ENCODE data around the gene FILIP1L. TPM values are rescaled to one million over a fixed set of nuclear protein-coding genes. Genes with fewer than 3 reads are reported as not detected.

FILIP1L gene
- total RNA-seq, 1 donor from 2014 or later, result 47.0 TPM

- Mint-ChIP-seq H3K27ac (ENCODE audit: unreplicated experiment) (peak overlapping the region; percentile 83), H3K4me1 (ENCODE audit: unreplicated experiment) (peaks cover 96% of the 10 kb centered on the region), H3K4me3 (ENCODE audit: unreplicated experiment) (no peak overlapping the region), H3K27me3 (ENCODE audit: unreplicated experiment) (no peaks in the 10 kb centered on the region), H3K36me3 (ENCODE audit: unreplicated experiment) (peaks cover 48% of the 10 kb centered on the region), H3K9me3 (ENCODE audit: unreplicated experiment) (no peaks in the 10 kb centered on the region)
- DNase-seq (ENCODE audit: extremely low spot score, unreplicated experiment), result no peak
- TF ChIP-seq, protein P1, sequence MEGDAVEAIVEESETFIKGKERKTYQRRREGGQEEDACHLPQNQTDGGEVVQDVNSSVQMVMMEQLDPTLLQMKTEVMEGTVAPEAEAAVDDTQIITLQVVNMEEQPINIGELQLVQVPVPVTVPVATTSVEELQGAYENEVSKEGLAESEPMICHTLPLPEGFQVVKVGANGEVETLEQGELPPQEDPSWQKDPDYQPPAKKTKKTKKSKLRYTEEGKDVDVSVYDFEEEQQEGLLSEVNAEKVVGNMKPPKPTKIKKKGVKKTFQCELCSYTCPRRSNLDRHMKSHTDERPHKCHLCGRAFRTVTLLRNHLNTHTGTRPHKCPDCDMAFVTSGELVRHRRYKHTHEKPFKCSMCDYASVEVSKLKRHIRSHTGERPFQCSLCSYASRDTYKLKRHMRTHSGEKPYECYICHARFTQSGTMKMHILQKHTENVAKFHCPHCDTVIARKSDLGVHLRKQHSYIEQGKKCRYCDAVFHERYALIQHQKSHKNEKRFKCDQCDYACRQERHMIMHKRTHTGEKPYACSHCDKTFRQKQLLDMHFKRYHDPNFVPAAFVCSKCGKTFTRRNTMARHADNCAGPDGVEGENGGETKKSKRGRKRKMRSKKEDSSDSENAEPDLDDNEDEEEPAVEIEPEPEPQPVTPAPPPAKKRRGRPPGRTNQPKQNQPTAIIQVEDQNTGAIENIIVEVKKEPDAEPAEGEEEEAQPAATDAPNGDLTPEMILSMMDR (IDR thresholded peaks at IDR 0.05), result no peak
These were observed 249.0 kb downstream of the FILIP1L start for GRCh38 chr3:99865321-99865720.

DNA sequence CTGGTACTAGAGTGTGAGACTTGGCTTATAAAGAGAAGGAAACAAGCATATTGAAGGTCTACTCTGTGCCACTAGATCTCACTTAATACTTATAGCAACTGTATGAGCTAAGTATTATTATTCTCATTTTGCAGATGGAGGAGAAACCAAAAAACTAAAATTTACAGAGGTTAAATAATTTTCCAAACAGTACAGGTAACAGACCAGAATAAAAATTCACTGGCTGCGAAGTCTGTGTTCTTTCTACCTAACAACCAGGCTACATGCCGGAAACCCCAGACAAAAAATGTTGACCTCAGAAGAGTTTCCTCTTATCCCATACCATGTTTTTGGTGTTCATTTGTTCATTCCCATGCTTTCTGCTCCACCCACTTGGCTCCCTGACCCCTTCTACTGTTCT, 250.0 kb downstream of the FILIP1L start:
- no peaks in the 10 kb centered on the region for H3K9me3 Mint-ChIP-seq (ENCODE audit: unreplicated experiment)
- no peaks in the 10 kb centered on the region for H3K27me3 Mint-ChIP-seq (ENCODE audit: unreplicated experiment)
- no peak overlapping the region for H3K4me3 Mint-ChIP-seq (ENCODE audit: unreplicated experiment)
- peaks cover 49% of the 10 kb centered on the region for H3K36me3 Mint-ChIP-seq (ENCODE audit: unreplicated experiment)
- TF ChIP-seq, protein P1 (IDR thresholded peaks at IDR 0.05), result no peak
- peak overlapping the region; percentile 62 for H3K27ac Mint-ChIP-seq (ENCODE audit: unreplicated experiment)
- peaks cover 96% of the 10 kb centered on the region for H3K4me1 Mint-ChIP-seq (ENCODE audit: unreplicated experiment)
- DNase-seq (ENCODE audit: extremely low spot score, unreplicated experiment), result no peak

DNA sequence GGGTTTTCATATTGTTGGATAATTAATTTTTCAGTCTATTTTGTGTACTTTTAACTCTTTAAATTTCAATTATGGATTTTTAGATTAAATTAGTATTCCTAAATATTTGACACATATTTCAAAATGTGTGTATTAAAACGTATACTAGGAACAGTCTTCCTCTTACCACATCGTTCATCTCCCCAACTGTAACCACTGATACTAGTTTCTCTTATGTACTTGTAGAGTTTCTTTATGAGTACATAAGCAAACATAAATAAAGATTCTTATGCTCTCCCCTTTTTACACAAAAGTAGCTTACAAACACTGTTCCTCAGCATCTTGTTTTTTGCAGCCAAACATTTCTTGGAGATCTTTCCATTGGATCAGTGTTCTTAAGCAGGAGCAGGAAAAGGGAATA, 250.7 kb downstream of the FILIP1L start:
- TF ChIP-seq, protein P1 (IDR thresholded peaks at IDR 0.05), result no peak
- H3K4me3 Mint-ChIP-seq (ENCODE audit: unreplicated experiment), result no peak overlapping the region
- no peak for DNase-seq (ENCODE audit: extremely low spot score, unreplicated experiment)
- peaks cover 96% of the 10 kb centered on the region for H3K4me1 Mint-ChIP-seq (ENCODE audit: unreplicated experiment)
- no peaks in the 10 kb centered on the region for H3K27me3 Mint-ChIP-seq (ENCODE audit: unreplicated experiment)
- H3K9me3 Mint-ChIP-seq (ENCODE audit: unreplicated experiment), result no peaks in the 10 kb centered on the region
- H3K27ac Mint-ChIP-seq (ENCODE audit: unreplicated experiment), result peak overlapping the region; percentile 94
- peaks cover 49% of the 10 kb centered on the region for H3K36me3 Mint-ChIP-seq (ENCODE audit: unreplicated experiment)

DNA sequence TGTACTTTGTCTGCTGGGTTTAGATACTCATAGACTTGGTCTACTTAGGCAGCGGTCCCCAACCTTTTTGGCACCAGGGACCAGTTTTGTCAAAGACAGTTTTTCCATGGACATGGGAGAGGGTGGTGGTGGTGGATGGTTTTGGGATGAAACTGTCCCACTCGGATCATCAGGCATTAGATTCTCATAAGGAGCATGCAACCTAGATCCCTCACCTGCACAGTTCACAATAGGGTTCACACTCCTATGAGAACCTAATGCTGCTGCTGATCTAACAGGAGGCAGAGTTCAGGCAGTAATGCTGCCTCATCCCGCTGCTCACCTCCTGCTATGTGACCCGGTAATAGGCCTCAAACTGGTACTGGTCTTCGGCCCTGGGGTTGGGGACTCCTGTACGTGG, 251.3 kb downstream of the FILIP1L start:
- no peak overlapping the region for H3K4me3 Mint-ChIP-seq (ENCODE audit: unreplicated experiment)
- peak overlapping the region; percentile 94 for H3K27ac Mint-ChIP-seq (ENCODE audit: unreplicated experiment)
- TF ChIP-seq, protein P1 (IDR thresholded peaks at IDR 0.05), result no peak
- peaks cover 92% of the 10 kb centered on the region for H3K4me1 Mint-ChIP-seq (ENCODE audit: unreplicated experiment)
- peaks cover 48% of the 10 kb centered on the region for H3K36me3 Mint-ChIP-seq (ENCODE audit: unreplicated experiment)
- H3K27me3 Mint-ChIP-seq (ENCODE audit: unreplicated experiment), result no peaks in the 10 kb centered on the region
- no peak for DNase-seq (ENCODE audit: extremely low spot score, unreplicated experiment)
- no peaks in the 10 kb centered on the region for H3K9me3 Mint-ChIP-seq (ENCODE audit: unreplicated experiment)

GRCh38 chr3:99862208-99862607, 252.1 kb downstream of the FILIP1L start:
- no peak for DNase-seq (ENCODE audit: extremely low spot score, unreplicated experiment)
- Mint-ChIP-seq H3K4me3 (ENCODE audit: unreplicated experiment) (no peak overlapping the region), H3K4me1 (ENCODE audit: unreplicated experiment) (peaks cover 84% of the 10 kb centered on the region), H3K36me3 (ENCODE audit: unreplicated experiment) (peaks cover 48% of the 10 kb centered on the region), H3K27ac (ENCODE audit: unreplicated experiment) (peak overlapping the region; percentile 94), H3K9me3 (ENCODE audit: unreplicated experiment) (no peaks in the 10 kb centered on the region), H3K27me3 (ENCODE audit: unreplicated experiment) (no peaks in the 10 kb centered on the region)
- TF ChIP-seq, protein P1 (IDR thresholded peaks at IDR 0.05), result no peak
